Brain pericyte (primary cell): ENCODE measurements around the gene ZNF888.
"Not testable (repeated sequence)": the region's sequence is repeated elsewhere in the genome, so short reads cannot be mapped to it uniquely, and the experiment has no call there.

ENCODE experiments used
- DNase-seq: peaks from one replicate; pipeline ENCODE4 v3.0.0-alpha.2; 2012; ENCODE audit warnings: low read depth, low spot score

Gene ZNF888

DNA sequence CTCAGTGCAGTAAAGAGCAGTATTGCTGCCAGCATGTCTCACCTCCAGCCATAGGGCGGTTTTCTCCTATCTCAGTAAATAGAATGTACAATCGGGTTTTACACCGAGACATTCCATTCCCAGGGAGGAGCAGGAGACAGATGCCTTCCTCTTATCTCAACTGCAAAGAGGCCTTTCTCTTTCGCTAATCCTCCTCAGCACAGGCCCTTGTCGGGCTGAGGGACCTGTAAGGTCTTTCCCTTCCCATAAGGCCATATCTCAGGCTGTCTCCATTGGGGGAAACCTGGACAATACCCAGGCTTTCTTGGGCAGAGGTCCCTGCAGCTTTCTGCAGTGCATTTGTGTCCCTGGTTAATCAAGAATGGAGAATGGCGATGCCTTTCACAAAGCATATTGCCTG, 50.2 kb downstream of the ZNF888 start:
- DNase-seq: not testable (repeated sequence)

DNA sequence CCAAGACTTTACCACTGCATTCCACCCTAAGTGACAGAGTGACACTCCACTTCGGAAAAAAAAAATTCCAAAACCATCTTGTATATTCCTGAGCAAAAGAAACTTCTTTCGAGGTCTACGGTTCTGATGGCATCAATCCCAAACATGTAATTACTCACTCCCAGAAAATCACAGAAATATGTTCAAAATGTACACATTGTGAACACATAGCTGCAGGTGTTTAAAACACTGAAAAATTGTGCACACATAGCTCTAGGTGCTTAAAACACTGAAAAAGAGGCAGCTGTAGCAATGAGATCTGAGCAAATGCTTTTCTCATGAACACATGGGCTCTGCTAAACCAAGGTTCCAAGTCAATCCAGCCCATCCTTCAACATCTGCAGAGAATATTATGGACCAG, 51.8 kb downstream of the ZNF888 start:
- DNase-seq: no peak

DNA sequence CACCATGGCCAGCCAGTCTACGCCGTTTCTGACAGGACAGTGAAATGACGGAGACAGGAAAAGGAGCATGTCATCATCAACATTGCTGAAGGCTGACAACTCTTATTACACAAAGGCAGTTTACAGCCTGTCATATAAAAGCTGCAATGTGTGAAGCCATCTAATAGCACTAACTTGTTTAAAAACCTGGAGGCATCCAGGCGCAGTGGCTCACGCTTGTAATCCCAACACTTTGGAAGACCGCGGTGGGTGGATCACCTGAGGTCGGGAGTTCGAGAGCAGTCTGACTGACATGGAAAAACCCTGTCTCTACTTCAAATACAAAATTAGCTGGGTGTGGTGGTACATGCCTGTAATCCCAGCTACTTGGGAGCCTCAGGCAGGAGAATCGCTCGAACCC, 55.2 kb downstream of the ZNF888 start:
- not testable (repeated sequence) for DNase-seq

DNA sequence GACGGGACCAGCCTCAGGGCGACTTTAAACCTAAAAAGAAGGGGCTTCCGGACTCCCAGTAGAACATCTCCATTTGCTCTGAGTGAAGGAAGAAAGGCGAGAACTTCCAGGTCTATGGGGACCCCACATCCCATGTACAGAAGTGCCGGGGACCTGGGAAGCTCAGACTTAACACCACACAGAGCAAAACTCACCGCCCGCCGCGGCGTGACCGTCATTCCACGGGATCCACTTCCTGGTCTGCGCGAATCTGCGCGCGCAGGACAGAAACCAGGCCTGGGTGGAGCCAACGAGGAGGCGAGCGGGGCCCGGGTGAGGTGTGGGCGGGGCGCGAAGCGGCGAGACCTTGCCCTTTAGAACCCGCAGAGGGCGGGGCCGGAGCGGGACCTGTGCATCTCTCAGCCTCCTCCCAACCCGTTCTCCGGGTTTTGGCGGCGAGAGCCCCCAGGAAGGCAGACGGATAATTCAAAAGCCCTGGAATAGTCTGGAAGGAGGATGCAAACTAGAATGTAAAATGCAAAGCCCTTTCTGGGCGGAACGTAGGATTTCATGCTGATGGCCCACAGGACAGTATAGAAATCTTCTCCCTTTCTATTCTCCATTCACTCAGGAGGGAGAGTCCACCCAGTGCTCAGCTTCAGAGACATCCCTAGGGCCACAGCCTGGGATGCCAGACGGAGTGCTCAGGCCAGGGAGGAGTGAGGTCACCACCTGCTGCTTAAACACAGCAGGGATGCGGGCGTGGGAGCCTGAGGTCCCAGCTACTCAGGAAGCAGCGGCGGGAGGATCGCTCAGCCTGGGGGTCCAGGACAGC, 65.6 kb downstream of the ZNF888 start, which contains the start of gene ZNF468:
Gene ZNF468 (minus strand): TSS at position 242 of the 814 bp plus-strand sequence. CDS start 3,347 bp downstream, outside the sequence.
- not testable (repeated sequence) for DNase-seq

DNA sequence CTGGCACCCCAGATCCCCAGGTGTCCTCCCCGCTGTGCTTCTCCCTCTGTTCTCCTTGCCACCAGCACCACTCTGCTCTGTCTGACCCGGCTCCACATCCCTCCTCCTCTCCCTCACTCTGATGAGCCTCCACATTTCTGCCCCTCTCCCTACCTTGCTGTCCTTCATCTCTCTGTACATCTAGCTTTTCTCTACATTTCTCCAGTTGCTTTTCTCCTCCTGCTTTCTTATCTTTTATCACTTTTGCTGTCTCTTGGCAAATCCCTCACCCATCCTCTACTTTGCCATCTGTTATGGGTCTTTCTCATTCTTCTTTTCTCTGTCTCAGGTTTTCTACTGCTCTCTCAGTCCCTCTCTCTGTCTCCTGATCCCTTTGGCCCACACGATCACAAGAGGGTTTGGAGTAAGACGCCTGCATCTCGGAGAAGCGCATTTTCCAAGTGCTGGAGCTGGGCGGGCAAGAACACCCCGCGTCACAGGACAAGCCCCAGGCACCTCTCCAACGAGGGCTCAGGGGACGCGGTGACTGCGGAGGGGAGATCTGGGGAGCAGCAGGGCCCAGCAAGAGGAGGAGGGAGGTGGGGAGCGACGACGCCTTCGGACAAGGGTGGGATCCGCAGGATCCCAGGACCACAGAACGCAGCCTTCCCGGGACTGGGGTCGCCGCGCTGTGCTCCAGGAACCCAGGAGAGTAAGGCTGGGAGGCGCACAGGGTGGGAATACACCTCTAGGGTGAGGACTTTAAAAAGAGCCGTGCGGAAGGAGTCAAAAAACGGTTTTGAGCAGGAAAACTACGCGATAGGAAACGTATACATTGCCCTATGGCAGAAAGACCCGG, 66.5 kb downstream of the ZNF888 start:
- not testable (repeated sequence) for DNase-seq
